ENCODE measurements around the gene FGF2. TPM values are rescaled to one million over a fixed set of nuclear protein-coding genes. Genes with fewer than 3 reads are reported as not detected.

The FGF2 gene
- total RNA-seq, 1 experiment from 2014 or later = 13.0 TPM

GRCh38 chr4:122882857-122883735 lies 56.5 kb downstream of the FGF2 start:
- BruUV-seq (replicated peaks) = no TSS peak
- TF ChIP-seq EZH2 (IDR thresholded peaks at IDR 0.05; ENCODE audit: borderline replicate concordance, low read depth, low read length, poor library complexity, severe bottlenecking) = no peak
- no peak for TF ChIP-seq CTCF (conservative IDR thresholded peaks at IDR 0.05; ENCODE audit: low read depth, low read length)
- POLR2A ChIA-PET (ENCODE audit: low non-redundant PET) = no interaction called here
- CTCF ChIA-PET = no interaction called here
- Histone ChIP-seq H3K27me3 (replicated peaks; ENCODE audit: insufficient read depth, low read depth, low read length, poor library complexity) (no peaks in the 10 kb centered on the region), H3K27ac (ENCODE audit: low read depth, low read length, poor library complexity, severe bottlenecking) (no peak overlapping the region), H3K4me1 (ENCODE audit: insufficient read depth, low read length, poor library complexity, severe bottlenecking) (no peaks in the 10 kb centered on the region), H3K36me3 (ENCODE audit: insufficient read depth, low read length, poor library complexity, severe bottlenecking) (peaks cover 4% of the 10 kb centered on the region), H3K9me3 (ENCODE audit: low read depth, low read length, poor library complexity, severe bottlenecking) (peaks cover 8% of the 10 kb centered on the region), H3K4me3 (ENCODE audit: low read depth, low read length, poor library complexity, severe bottlenecking) (no peak overlapping the region)
- intact Hi-C loops (cut with micrococcal nuclease; ENCODE audit: unreplicated experiment) = no loop called here
- no peak for DNase-seq (ENCODE audit: low spot score)

- CTCF ChIA-PET = no interaction called here
- Histone ChIP-seq H3K36me3 (ENCODE audit: insufficient read depth, low read length, poor library complexity, severe bottlenecking) (peaks cover 4% of the 10 kb centered on the region), H3K9me3 (ENCODE audit: low read depth, low read length, poor library complexity, severe bottlenecking) (peaks cover 8% of the 10 kb centered on the region), H3K4me3 (ENCODE audit: low read depth, low read length, poor library complexity, severe bottlenecking) (no peak overlapping the region), H3K27me3 (replicated peaks; ENCODE audit: insufficient read depth, low read depth, low read length, poor library complexity) (no peaks in the 10 kb centered on the region), H3K27ac (ENCODE audit: low read depth, low read length, poor library complexity, severe bottlenecking) (no peak overlapping the region), H3K4me1 (ENCODE audit: insufficient read depth, low read length, poor library complexity, severe bottlenecking) (no peaks in the 10 kb centered on the region)
- POLR2A ChIA-PET (ENCODE audit: low non-redundant PET) = no interaction called here
- TF ChIP-seq CTCF (conservative IDR thresholded peaks at IDR 0.05; ENCODE audit: low read depth, low read length) (no peak), EZH2 (IDR thresholded peaks at IDR 0.05; ENCODE audit: borderline replicate concordance, low read depth, low read length, poor library complexity, severe bottlenecking) (no peak)
- DNase-seq (ENCODE audit: low spot score) = no peak
- intact Hi-C loops (cut with micrococcal nuclease; ENCODE audit: unreplicated experiment) = no loop called here
- no TSS peak for BruUV-seq (replicated peaks)
Measured at GRCh38 chr4:122884499-122884898, 57.9 kb downstream of the FGF2 start.

- no peak for DNase-seq (ENCODE audit: low spot score)
- TF ChIP-seq EZH2 (IDR thresholded peaks at IDR 0.05; ENCODE audit: borderline replicate concordance, low read depth, low read length, poor library complexity, severe bottlenecking) (no peak), CTCF (conservative IDR thresholded peaks at IDR 0.05; ENCODE audit: low read depth, low read length) (no peak)
- Histone ChIP-seq H3K27me3 (replicated peaks; ENCODE audit: insufficient read depth, low read depth, low read length, poor library complexity) (no peaks in the 10 kb centered on the region), H3K9me3 (ENCODE audit: low read depth, low read length, poor library complexity, severe bottlenecking) (no peaks in the 10 kb centered on the region), H3K4me3 (ENCODE audit: low read depth, low read length, poor library complexity, severe bottlenecking) (no peak overlapping the region), H3K27ac (ENCODE audit: low read depth, low read length, poor library complexity, severe bottlenecking) (no peak overlapping the region), H3K36me3 (ENCODE audit: insufficient read depth, low read length, poor library complexity, severe bottlenecking) (no peaks in the 10 kb centered on the region), H3K4me1 (ENCODE audit: insufficient read depth, low read length, poor library complexity, severe bottlenecking) (no peaks in the 10 kb centered on the region)
- intact Hi-C loops (cut with micrococcal nuclease; ENCODE audit: unreplicated experiment) = no loop called here
- BruUV-seq (replicated peaks) = no TSS peak
- ChIA-PET POLR2A (ENCODE audit: low non-redundant PET) (no interaction called here), CTCF (no interaction called here)
Measured at GRCh38 chr4:122889726-122890125, 63.1 kb downstream of the FGF2 start.
